Neuronal stem cell (in vitro differentiated cells): ENCODE results near the gene ACSL1.

ENCODE experiments used
- DNase-seq: peaks from one replicate; pipeline ENCODE4 v3.0.0-alpha.2; 2013; ENCODE audit warnings: low spot score
- H2AFZ ChIP-seq: one replicate; pipeline ENCODE4 v1.6.1; 2013; ENCODE audit warnings: mild to moderate bottlenecking, low read length, inconsistent platforms
- H2AK5ac ChIP-seq: 2 replicates; pipeline ENCODE4 v1.6.1; 2013; ENCODE audit warnings: low read depth, mild to moderate bottlenecking, inconsistent platforms, low read length, moderate library complexity, mixed read lengths
- H2BK120ac ChIP-seq: 2 replicates; pipeline ENCODE4 v1.6.1; 2013; ENCODE audit warnings: low read depth, mild to moderate bottlenecking, inconsistent platforms, low read length, moderate library complexity, mixed read lengths
- H2BK12ac ChIP-seq: one replicate; pipeline ENCODE4 v1.6.1; 2013; ENCODE audit warnings: low read length, inconsistent platforms
- H2BK15ac ChIP-seq: 2 replicates; pipeline ENCODE4 v1.6.1; 2013; ENCODE audit warnings: mild to moderate bottlenecking, low read length, inconsistent platforms, mixed read lengths
- H2BK5ac ChIP-seq: one replicate; pipeline ENCODE4 v1.6.1; 2013; ENCODE audit warnings: inconsistent platforms, mild to moderate bottlenecking, low read length, moderate library complexity
- H3K14ac ChIP-seq: one replicate; pipeline ENCODE4 v1.6.1; 2013; ENCODE audit warnings: low read length, inconsistent platforms
- H3K18ac ChIP-seq: 2 replicates; pipeline ENCODE4 v1.6.1; 2013; ENCODE audit warnings: low read length, inconsistent platforms
- H3K23ac ChIP-seq: 2 replicates; pipeline ENCODE4 v1.6.1; 2013; ENCODE audit warnings: low read depth, mild to moderate bottlenecking, mixed read lengths, low read length, inconsistent platforms; ENCODE audit not compliant: poor library complexity
- H3K27ac ChIP-seq: replicated peaks from 3 replicates; pipeline ENCODE4 v1.5.1; 2013; ENCODE audit warnings: low read length, inconsistent platforms
- H3K27me3 ChIP-seq, 3 experiments: 2 replicates each; pipeline ENCODE4 v1.6.1; 2013; ENCODE audit warnings: low read length in 3 of 3, mild to moderate bottlenecking in 2 of 3, inconsistent platforms in 1 of 3, low read depth in 1 of 3, mixed read lengths in 1 of 3, moderate library complexity in 1 of 3; ENCODE audit not compliant: control insufficient read depth in 3 of 3, insufficient read depth in 3 of 3
- H3K36me3 ChIP-seq, 2 donors: replicated peaks in 1 of 2; 2 replicates each; pipeline ENCODE4 v1.6.1; 2013; ENCODE audit warnings: low read length in 2 of 2; ENCODE audit not compliant: control insufficient read depth in 2 of 2, insufficient read depth in 2 of 2
- H3K4ac ChIP-seq: 2 replicates; pipeline ENCODE4 v1.6.1; 2013; ENCODE audit warnings: inconsistent platforms, mild to moderate bottlenecking, low read length, moderate library complexity
- H3K4me1 ChIP-seq, 2 donors: 1 replicate in 1 of 2; 2 replicates in 1 of 2; pipeline ENCODE4 v1.6.1; 2013; ENCODE audit warnings: low read length in 2 of 2, low read depth in 1 of 2; ENCODE audit not compliant: control insufficient read depth in 2 of 2, insufficient read depth in 1 of 2
- H3K4me2 ChIP-seq: one replicate; pipeline ENCODE4 v1.6.1; 2013; ENCODE audit warnings: mild to moderate bottlenecking, low read length, inconsistent platforms; ENCODE audit not compliant: insufficient read depth, poor library complexity, severe bottlenecking
- H3K4me3 ChIP-seq, 2 donors: 2 replicates each; pipeline ENCODE4 v1.5.1; 2013; ENCODE audit warnings: low read length in 2 of 2, mild to moderate bottlenecking in 2 of 2, inconsistent platforms in 1 of 2, moderate library complexity in 1 of 2
- H3K79me1 ChIP-seq: one replicate; pipeline ENCODE4 v1.6.1; 2013; ENCODE audit warnings: low read depth, mild to moderate bottlenecking, inconsistent platforms, low read length, moderate library complexity
- H3K9ac ChIP-seq: one replicate; pipeline ENCODE4 v1.6.1; 2013; ENCODE audit warnings: mild to moderate bottlenecking, low read depth, low read length, inconsistent platforms; ENCODE audit not compliant: poor library complexity
- H3K9me3 ChIP-seq, 2 donors: replicated peaks in 1 of 2; 2 replicates each; pipeline versions ENCODE3 to v1.6.1; 2013; ENCODE audit warnings: low read length in 2 of 2, mild to moderate bottlenecking in 2 of 2, inconsistent platforms in 1 of 2, low read depth in 1 of 2, mixed read lengths in 1 of 2, moderate library complexity in 1 of 2; ENCODE audit not compliant: control insufficient read depth in 2 of 2, insufficient read depth in 1 of 2
- H4K8ac ChIP-seq: one replicate; pipeline ENCODE4 v1.6.1; 2013; ENCODE audit warnings: low read depth, mild to moderate bottlenecking, inconsistent platforms, low read length, moderate library complexity
- H4K91ac ChIP-seq: one replicate; pipeline ENCODE4 v1.6.1; 2013; ENCODE audit warnings: low read length, low read depth, mild to moderate bottlenecking, inconsistent platforms; ENCODE audit not compliant: poor library complexity
- WGBS, 2 donors: extraction: QIAGEN DNeasy Blood & Tissue Kit; methylation state at CpG; one replicate each; pipeline ENCODE4 v1.1.7; 2013; ENCODE audit warnings: missing lambda C conversion rate in 2 of 2, mixed read lengths in 1 of 2; ENCODE audit not compliant: insufficient read length in 2 of 2, insufficient replicate concordance in 1 of 2; ENCODE audit errors: extremely low coverage in 2 of 2; 5-methylcytosine and 5-hydroxymethylcytosine counted together

The ACSL1 gene

DNA sequence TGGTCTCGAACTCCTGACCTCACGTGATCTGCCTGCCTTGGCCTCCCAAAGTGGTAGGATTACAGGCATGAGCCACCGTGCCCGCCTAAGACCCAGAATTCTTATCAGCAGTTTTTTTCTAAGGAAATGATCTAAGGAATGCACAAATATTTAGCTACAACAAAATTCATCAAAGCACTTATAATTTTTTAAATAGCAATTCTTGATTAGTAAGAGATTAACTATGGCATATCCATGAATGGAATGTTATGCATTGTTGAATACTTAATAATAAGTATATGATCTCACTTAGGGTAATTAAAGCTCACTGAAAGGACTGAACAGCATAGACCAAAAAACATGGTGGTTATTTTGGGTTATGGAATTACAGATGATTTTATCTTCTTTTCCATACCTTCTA, 110.2 kb downstream of the ACSL1 start:
- H3K4ac ChIP-seq, result no peak overlapping the region
- H4K8ac ChIP-seq, result no peak overlapping the region
- no peak for DNase-seq
- no peak overlapping the region for H3K27ac ChIP-seq
- no peak overlapping the region for H2BK12ac ChIP-seq
- H3K79me1 ChIP-seq, result peaks cover 1% of the 10 kb centered on the region
- no peak overlapping the region for H2AK5ac ChIP-seq
- H2BK15ac ChIP-seq, result no peak overlapping the region
- H3K9me3 ChIP-seq, result no peaks in the 10 kb centered on the region
- no peak overlapping the region for H3K9ac ChIP-seq
- no peak overlapping the region for H2BK120ac ChIP-seq
- no peak overlapping the region for H3K18ac ChIP-seq
- no peak overlapping the region for H2BK5ac ChIP-seq
- no peak overlapping the region for H3K4me3 ChIP-seq
- H3K4me2 ChIP-seq, result no peak overlapping the region
- no peaks in the 10 kb centered on the region for H3K27me3 ChIP-seq
- no CpG with 5 or more reads among the region's 4 CpGs for WGBS, 2 donors
- H3K36me3 ChIP-seq, result peaks cover 27 to 100% of the 10 kb centered on the region in 2 donors
- H3K14ac ChIP-seq, result no peak overlapping the region
- H3K23ac ChIP-seq, result no peak overlapping the region
- no peak overlapping the region for H2AFZ ChIP-seq
- H3K4me1 ChIP-seq, result no peaks in the 10 kb centered on the region
- no peak overlapping the region for H4K91ac ChIP-seq

DNA sequence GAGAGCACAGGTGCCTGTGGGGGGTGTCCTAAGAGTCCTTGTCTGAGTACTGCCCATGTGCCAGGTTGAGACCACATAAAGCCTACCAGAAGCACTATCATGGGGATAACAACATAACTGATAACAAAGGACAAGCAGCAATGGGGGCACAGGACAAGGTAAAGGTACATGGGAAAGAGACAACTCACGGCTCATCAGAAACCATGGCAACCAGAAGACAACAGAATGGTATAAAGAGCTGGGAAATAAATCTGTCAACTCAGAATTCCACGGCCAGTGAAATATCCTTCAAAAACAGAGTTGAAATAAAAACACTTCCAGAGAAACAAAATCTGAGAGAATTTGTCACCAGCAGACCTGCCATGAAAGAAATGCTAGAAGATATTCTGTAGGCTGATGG, 111.9 kb downstream of the ACSL1 start:
- Histone ChIP-seq H3K9me3 (peaks cover 0 to 14% of the 10 kb centered on the region in 2 donors), H4K8ac (no peak overlapping the region), H2BK5ac (no peak overlapping the region), H2AK5ac (no peak overlapping the region), H4K91ac (no peak overlapping the region), H3K18ac (no peak overlapping the region), H3K4me3 (no peak overlapping the region), H3K4ac (no peak overlapping the region), H3K27ac (no peak overlapping the region), H2AFZ (no peak overlapping the region), H3K36me3 (peaks cover 21 to 100% of the 10 kb centered on the region in 2 donors), H3K27me3 (no peaks in the 10 kb centered on the region), H3K9ac (no peak overlapping the region), H2BK15ac (no peak overlapping the region), H3K4me2 (no peak overlapping the region), H3K79me1 (no peaks in the 10 kb centered on the region), H2BK12ac (no peak overlapping the region), H3K14ac (no peak overlapping the region), H3K23ac (no peak overlapping the region), H3K4me1 (no peaks in the 10 kb centered on the region), H2BK120ac (no peak overlapping the region)
- no CpG with 5 or more reads among the region's 2 CpGs for WGBS, 2 donors
- DNase-seq, result no peak

GRCh38 chr4:184712322-184712721, 113.4 kb downstream of the ACSL1 start:
- DNase-seq, result no peak
- Histone ChIP-seq H2BK15ac (no peak overlapping the region), H3K36me3 (peaks cover 15 to 100% of the 10 kb centered on the region in 2 donors), H3K18ac (no peak overlapping the region), H3K27ac (no peak overlapping the region), H3K9me3 (peaks cover 0 to 19% of the 10 kb centered on the region in 2 donors), H3K23ac (no peak overlapping the region), H3K4me1 (no peaks in the 10 kb centered on the region), H3K4me3 (no peak overlapping the region), H3K4me2 (no peak overlapping the region), H3K4ac (no peak overlapping the region), H2AFZ (no peak overlapping the region), H4K8ac (no peak overlapping the region), H4K91ac (no peak overlapping the region), H2BK5ac (no peak overlapping the region), H3K27me3 (no peaks in the 10 kb centered on the region), H2BK12ac (no peak overlapping the region), H2BK120ac (no peak overlapping the region), H2AK5ac (no peak overlapping the region), H3K14ac (no peak overlapping the region), H3K79me1 (no peaks in the 10 kb centered on the region), H3K9ac (no peak overlapping the region)

- Histone ChIP-seq H3K18ac (no peak overlapping the region), H3K79me1 (no peaks in the 10 kb centered on the region), H3K4me1 (no peaks in the 10 kb centered on the region), H3K4me3 (no peak overlapping the region), H2AK5ac (no peak overlapping the region), H3K27ac (no peak overlapping the region), H2BK5ac (no peak overlapping the region), H2BK120ac (no peak overlapping the region), H3K4me2 (no peak overlapping the region), H2BK15ac (no peak overlapping the region), H3K36me3 (peaks cover 26 to 100% of the 10 kb centered on the region in 2 donors), H3K23ac (no peak overlapping the region), H3K9ac (no peak overlapping the region), H4K8ac (no peak overlapping the region), H3K14ac (no peak overlapping the region), H3K27me3 (no peaks in the 10 kb centered on the region), H4K91ac (no peak overlapping the region), H3K9me3 (peaks cover 0 to 19% of the 10 kb centered on the region in 2 donors), H2BK12ac (no peak overlapping the region), H3K4ac (no peak overlapping the region), H2AFZ (no peak overlapping the region)
- WGBS, 2 donors, result no CpG with 5 or more reads among the region's 1 CpG
- DNase-seq, result no peak
These were observed 119.3 kb downstream of the ACSL1 start for GRCh38 chr4:184706453-184706852.
